Measurements from ENCODE around the gene EPHB6. TPM values are rescaled to one million over a fixed set of nuclear protein-coding genes. Genes with fewer than 3 reads are reported as not detected.

The EPHB6 gene
- total RNA-seq, 1 experiment from 2014 or later: 45.9 TPM

- no peak for DNase-seq (ENCODE audit: low spot score)
Observed at GRCh38 chr7:142876991-142877910, 22.4 kb downstream of the EPHB6 start.

GRCh38 chr7:142878315-142878714 lies 23.4 kb downstream of the EPHB6 start:
- no peak for DNase-seq (ENCODE audit: low spot score)

GRCh38 chr7:142879060-142879459 lies 24.2 kb downstream of the EPHB6 start:
- DNase-seq (ENCODE audit: low spot score): no peak

- peak; percentile 88 for DNase-seq (ENCODE audit: low spot score)
Observed at GRCh38 chr7:142880876-142881505, 26.1 kb downstream of the EPHB6 start.

GRCh38 chr7:142881586-142882337 lies 26.9 kb downstream of the EPHB6 start:
- no peak for DNase-seq (ENCODE audit: low spot score)

- no peak for DNase-seq (ENCODE audit: low spot score)
Observed at GRCh38 chr7:142882338-142882678, 27.4 kb downstream of the EPHB6 start.

- no peak for DNase-seq (ENCODE audit: low spot score)
Observed at GRCh38 chr7:142883145-142883544, 28.3 kb downstream of the EPHB6 start.

- DNase-seq (ENCODE audit: low spot score): no peak
Observed at GRCh38 chr7:142883571-142884285, 28.9 kb downstream of the EPHB6 start.

- no peak for DNase-seq (ENCODE audit: low spot score)
Observed at GRCh38 chr7:142884286-142884640, 29.4 kb downstream of the EPHB6 start.

- DNase-seq (ENCODE audit: low spot score): peak; percentile 66
Observed at GRCh38 chr7:142885311-142886230, 30.7 kb downstream of the EPHB6 start, which contains the start of gene TRPV6. Gene TRPV6, minus strand, starts transcription at chr7:142885745.

- DNase-seq (ENCODE audit: low spot score): no peak
Observed at GRCh38 chr7:142886866-142887265, 32.0 kb downstream of the EPHB6 start.

GRCh38 chr7:142887282-142888015 lies 32.6 kb downstream of the EPHB6 start:
- DNase-seq (ENCODE audit: low spot score): no peak

GRCh38 chr7:142889816-142890215 lies 34.9 kb downstream of the EPHB6 start:
- DNase-seq (ENCODE audit: low spot score): no peak

GRCh38 chr7:142890874-142891485 lies 36.1 kb downstream of the EPHB6 start:
- DNase-seq (ENCODE audit: low spot score): no peak

GRCh38 chr7:142891490-142892082 lies 36.7 kb downstream of the EPHB6 start:
- DNase-seq (ENCODE audit: low spot score): no peak

GRCh38 chr7:142892951-142893350 lies 38.1 kb downstream of the EPHB6 start:
- DNase-seq (ENCODE audit: low spot score): no peak

- DNase-seq (ENCODE audit: low spot score): peak; percentile 5
Observed at GRCh38 chr7:142894112-142894984, 39.5 kb downstream of the EPHB6 start.
